SK-N-SH treated with all-trans-retinoic acid at 6 μM for 48 hours (cell line): ENCODE measurements around the gene OXCT2.

Source experiments
- ARNTL ChIP-seq: fragments of 450-650 bp; formaldehyde crosslinking; IDR thresholded peaks from 2 replicates; pipeline ENCODE4 v1.5.0; 2020; ENCODE audit warnings: low read depth, mild to moderate bottlenecking, moderate library complexity, borderline replicate concordance
- ESRRG ChIP-seq: fragments of 250-450 bp; sonication (Bioruptor Pico); IDR thresholded peaks from 2 replicates; pipeline ENCODE4 v1.6.1; 2021; ENCODE audit warnings: mild to moderate bottlenecking
- GLIS3 ChIP-seq: fragments of 250-450 bp; sonication (Bioruptor Pico); IDR thresholded peaks from 2 replicates; pipeline ENCODE4 v1.5.0; 2020; ENCODE audit warnings: mild to moderate bottlenecking, moderate library complexity
- ISL1 ChIP-seq: fragments of 250-450 bp; sonication (Bioruptor Pico); IDR thresholded peaks from 2 replicates; pipeline ENCODE4 v2.1.2; 2022; ENCODE audit warnings: mild to moderate bottlenecking, moderate library complexity
- PATZ1 ChIP-seq: fragments of 250-450 bp; sonication (Bioruptor Pico); IDR thresholded peaks from 2 replicates; pipeline ENCODE4 v1.8.0; 2020; ENCODE audit warnings: mild to moderate bottlenecking, moderate library complexity, borderline replicate concordance
- POU6F1 ChIP-seq: fragments of 250-450 bp; sonication (Bioruptor Pico); IDR thresholded peaks from 2 replicates; pipeline ENCODE4 v1.8.0; 2021; ENCODE audit warnings: low read depth, mild to moderate bottlenecking, moderate library complexity, borderline replicate concordance
- RARB ChIP-seq: fragments of 250-450 bp; sonication (Bioruptor Pico); IDR thresholded peaks from 2 replicates; pipeline ENCODE4 v1.8.0; 2021; ENCODE audit warnings: mild to moderate bottlenecking, moderate library complexity
- TCF4 ChIP-seq: fragments of 250-450 bp; sonication (Bioruptor Pico); IDR thresholded peaks from 2 replicates; pipeline ENCODE4 v1.8.0; 2021; ENCODE audit warnings: mild to moderate bottlenecking, moderate library complexity, borderline replicate concordance
- TOX ChIP-seq: fragments of 250-450 bp; sonication (Bioruptor Pico); IDR thresholded peaks from 2 replicates; pipeline ENCODE4 v1.8.0; 2021; ENCODE audit warnings: mild to moderate bottlenecking, moderate library complexity, borderline replicate concordance
- TSHZ2 ChIP-seq: fragments of 250-450 bp; sonication (Bioruptor Pico); IDR thresholded peaks from 2 replicates; pipeline ENCODE4 v1.5.0; 2020; ENCODE audit warnings: mild to moderate bottlenecking, moderate library complexity
- ZC3H10 ChIP-seq: fragments of 250-450 bp; sonication (Bioruptor Pico); IDR thresholded peaks from 2 replicates; pipeline ENCODE4 v1.5.1; 2021; ENCODE audit warnings: mild to moderate bottlenecking, moderate library complexity
- ZFP3 ChIP-seq: fragments of 250-450 bp; sonication (Bioruptor Pico); IDR thresholded peaks from 2 replicates; pipeline ENCODE4 v1.5.0; 2020; ENCODE audit warnings: mild to moderate bottlenecking, moderate library complexity
- ZNF70 ChIP-seq: fragments of 450-650 bp; formaldehyde crosslinking; IDR thresholded peaks from 2 replicates; pipeline ENCODE4 v1.5.0; 2020; ENCODE audit warnings: mild to moderate bottlenecking, moderate library complexity
- TF ChIP-seq, protein P1 (sequence below): fragments of 250-450 bp; sonication (Bioruptor Pico); IDR thresholded peaks from 2 replicates; pipeline ENCODE4 v1.5.1; 2020; ENCODE audit warnings: low read depth, mild to moderate bottlenecking, moderate library complexity

DNA sequence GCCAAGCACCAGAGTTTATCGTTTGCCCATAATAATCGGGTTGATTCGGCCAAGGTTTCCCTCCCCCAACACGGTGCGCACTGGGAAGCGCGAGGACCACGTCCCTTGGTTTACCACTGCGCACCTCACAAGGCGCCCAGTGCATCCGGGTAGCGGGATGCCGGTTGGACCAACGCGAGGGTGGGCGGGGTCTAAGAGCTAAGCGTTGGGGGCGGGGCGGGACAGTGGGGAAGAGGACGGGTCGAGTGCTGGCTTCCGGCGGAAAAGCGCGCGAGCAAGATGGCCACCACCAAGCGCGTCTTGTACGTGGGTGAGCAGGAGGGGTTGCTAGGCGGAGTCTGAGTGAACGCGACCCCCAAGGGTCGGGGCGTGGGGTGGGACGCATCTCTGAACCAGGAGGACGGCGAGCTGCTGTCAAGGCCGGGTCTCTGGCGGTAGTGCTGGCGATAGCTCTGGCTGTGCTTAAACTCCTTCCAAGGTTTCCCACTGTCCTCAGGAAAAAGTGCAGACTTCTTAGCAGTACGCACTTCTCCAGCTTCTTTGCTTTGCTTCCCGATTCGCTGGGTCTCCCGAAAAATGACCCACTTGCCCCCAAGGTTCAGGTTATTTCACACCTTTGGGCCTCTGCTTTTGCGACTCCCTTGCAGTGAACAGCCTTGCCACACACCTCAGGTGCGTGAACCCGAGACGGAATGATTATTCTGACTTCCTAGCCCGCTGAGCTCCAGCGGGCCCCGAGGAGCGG, 32.4 kb downstream of the OXCT2 start, which contains the start of gene PPIE:
- TF ChIP-seq ZFP3 (CRISPR knock-in tag) (no peak), RARB (CRISPR knock-in tag) (no peak), ZNF70 (CRISPR knock-in tag) (no peak), ISL1 (no peak), PATZ1 (CRISPR knock-in tag) (no peak), GLIS3 (no peak), ESRRG (CRISPR knock-in tag) (no peak), POU6F1 (CRISPR knock-in tag) (no peak), ZC3H10 (no peak), TCF4 (CRISPR knock-in tag) (no peak), ARNTL (CRISPR knock-in tag) (no peak), TOX (CRISPR knock-in tag) (no peak), TSHZ2 (CRISPR knock-in tag) (no peak)
- TF ChIP-seq, protein P1, sequence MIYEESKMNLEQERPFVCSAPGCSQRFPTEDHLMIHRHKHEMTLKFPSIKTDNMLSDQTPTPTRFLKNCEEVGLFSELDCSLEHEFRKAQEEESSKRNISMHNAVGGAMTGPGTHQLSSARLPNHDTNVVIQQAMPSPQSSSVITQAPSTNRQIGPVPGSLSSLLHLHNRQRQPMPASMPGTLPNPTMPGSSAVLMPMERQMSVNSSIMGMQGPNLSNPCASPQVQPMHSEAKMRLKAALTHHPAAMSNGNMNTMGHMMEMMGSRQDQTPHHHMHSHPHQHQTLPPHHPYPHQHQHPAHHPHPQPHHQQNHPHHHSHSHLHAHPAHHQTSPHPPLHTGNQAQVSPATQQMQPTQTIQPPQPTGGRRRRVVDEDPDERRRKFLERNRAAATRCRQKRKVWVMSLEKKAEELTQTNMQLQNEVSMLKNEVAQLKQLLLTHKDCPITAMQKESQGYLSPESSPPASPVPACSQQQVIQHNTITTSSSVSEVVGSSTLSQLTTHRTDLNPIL (CRISPR knock-in tag) = no peak
